WI38 (cell line): ENCODE data around the gene PDE4B.

Experiments
- H3K4me3 ChIP-seq: 2 replicates; pipeline ENCODE4 v1.5.1; 2011; ENCODE audit warnings: low read depth, mild to moderate bottlenecking, control low read depth, low read length
- CTCF ChIP-seq: IDR thresholded peaks from 2 replicates; pipeline ENCODE4 v1.5.1; 2012; ENCODE audit warnings: low read depth, mild to moderate bottlenecking, control low read depth, low read length

The PDE4B gene

GRCh38 chr1:65975708-65976107 is 183.0 kb downstream of the PDE4B start:
- H3K4me3 ChIP-seq = no peak overlapping the region
- TF ChIP-seq CTCF = no peak

- H3K4me3 ChIP-seq = no peak overlapping the region
- no peak for TF ChIP-seq CTCF
These were observed 186.7 kb downstream of the PDE4B start for GRCh38 chr1:65979136-65980044.

GRCh38 chr1:65980237-65980636 is 187.5 kb downstream of the PDE4B start:
- no peak overlapping the region for H3K4me3 ChIP-seq
- no peak for TF ChIP-seq CTCF

GRCh38 chr1:65983500-65983899 is 190.8 kb downstream of the PDE4B start:
- H3K4me3 ChIP-seq = no peak overlapping the region
- no peak for TF ChIP-seq CTCF

- H3K4me3 ChIP-seq = no peak overlapping the region
- TF ChIP-seq CTCF = no peak
These were observed 192.8 kb downstream of the PDE4B start for GRCh38 chr1:65985393-65986066.

- TF ChIP-seq CTCF = no peak
- H3K4me3 ChIP-seq = no peak overlapping the region
These were observed 193.5 kb downstream of the PDE4B start for GRCh38 chr1:65986146-65986545.

GRCh38 chr1:65990161-65990560 is 197.5 kb downstream of the PDE4B start:
- no peak overlapping the region for H3K4me3 ChIP-seq
- no peak for TF ChIP-seq CTCF
